Brain microvascular endothelial cell (primary cell): ENCODE data around the gene IGFL4.

Source experiments
- DNase-seq: peaks from one replicate; pipeline ENCODE4 v3.0.0-alpha.2; 2020
- H3K27ac ChIP-seq: fragments of 250-450 bp; sonication (Bioruptor Pico); 2 replicates; pipeline ENCODE4 v1.5.1; 2020; ENCODE audit warnings: mild to moderate bottlenecking, moderate library complexity
- H3K27me3 ChIP-seq: fragments of 250-450 bp; sonication (Bioruptor Pico); replicated peaks from 2 replicates; pipeline ENCODE4 v1.5.1; 2020; ENCODE audit warnings: mild to moderate bottlenecking
- H3K36me3 ChIP-seq: fragments of 250-450 bp; sonication (Bioruptor Pico); replicated peaks from 2 replicates; pipeline ENCODE4 v1.5.1; 2020; ENCODE audit warnings: mild to moderate bottlenecking
- H3K4me3 ChIP-seq: 2 replicates; pipeline ENCODE4 v1.5.1; 2011; ENCODE audit warnings: low read depth, mild to moderate bottlenecking, control low read depth, low read length, moderate library complexity
- CTCF ChIP-seq: IDR thresholded peaks from 2 replicates; pipeline ENCODE4 v1.5.1; 2011; ENCODE audit warnings: low read depth, mild to moderate bottlenecking, moderate library complexity, low read length, control low read depth, inconsistent platforms; ENCODE audit errors: missing control alignments
- in situ Hi-C: cut with HindIII; loops from 2 replicates; pipeline ENCODE4 v1.10.0; 2017; ENCODE audit warnings: low sequenced_read_pairs, low pct_ligation_motif_present

IGFL4 gene

GRCh38 chr19:46058778-46059177 lies 18.0 kb upstream of the IGFL4 start:
- Histone ChIP-seq H3K27ac (no peak overlapping the region), H3K36me3 (no peaks in the 10 kb centered on the region), H3K27me3 (peaks cover 18% of the 10 kb centered on the region), H3K4me3 (no peak overlapping the region)
- no peak for DNase-seq
- no peak for TF ChIP-seq CTCF
- in situ Hi-C loops = no loop called here

GRCh38 chr19:46056536-46056935 lies 15.7 kb upstream of the IGFL4 start:
- Histone ChIP-seq H3K4me3 (no peak overlapping the region), H3K27me3 (peaks cover 18% of the 10 kb centered on the region), H3K27ac (no peak overlapping the region), H3K36me3 (no peaks in the 10 kb centered on the region)
- TF ChIP-seq CTCF = no peak
- in situ Hi-C loops = no loop called here
- DNase-seq = no peak

GRCh38 chr19:46052896-46053295 lies 12.1 kb upstream of the IGFL4 start:
- Histone ChIP-seq H3K36me3 (no peaks in the 10 kb centered on the region), H3K4me3 (no peak overlapping the region), H3K27ac (no peak overlapping the region), H3K27me3 (peaks cover 34% of the 10 kb centered on the region)
- in situ Hi-C loops = no loop called here
- DNase-seq = no peak
- TF ChIP-seq CTCF = no peak

- in situ Hi-C loops = no loop called here
- peak; percentile 9 for TF ChIP-seq CTCF
- peaks cover 34% of the 10 kb centered on the region for H3K27me3 ChIP-seq
- no peaks in the 10 kb centered on the region for H3K36me3 ChIP-seq
- no peak overlapping the region for H3K4me3 ChIP-seq
- H3K27ac ChIP-seq = no peak overlapping the region
- DNase-seq = no peak
Observed at GRCh38 chr19:46049597-46049996, 8.8 kb upstream of the IGFL4 start.

GRCh38 chr19:46043519-46043918 lies 2.7 kb upstream of the IGFL4 start:
- H3K4me3 ChIP-seq = no peak overlapping the region
- H3K27ac ChIP-seq = no peak overlapping the region
- in situ Hi-C loops = no loop called here
- DNase-seq = no peak
- H3K36me3 ChIP-seq = no peaks in the 10 kb centered on the region
- TF ChIP-seq CTCF = no peak
- peaks cover 25% of the 10 kb centered on the region for H3K27me3 ChIP-seq

GRCh38 chr19:46042252-46042883 lies 1.6 kb upstream of the IGFL4 start:
- H3K27ac ChIP-seq = no peak overlapping the region
- TF ChIP-seq CTCF = no peak
- DNase-seq = no peak
- H3K36me3 ChIP-seq = no peaks in the 10 kb centered on the region
- H3K27me3 ChIP-seq = peaks cover 22% of the 10 kb centered on the region
- in situ Hi-C loops = no loop called here
- H3K4me3 ChIP-seq = no peak overlapping the region
